BJ (cell line): Measurements from ENCODE around the gene ZNF385C. TPM values are rescaled to one million over a fixed set of nuclear protein-coding genes. Genes with fewer than 3 reads are reported as not detected.

ENCODE experiments used
- CTCF ChIA-PET: fragments of 350-600 bp; formaldehyde crosslinking; extraction: SDS; loops from one replicate; lab custom pipeline; 2021; ENCODE audit warnings: antibody characterized with exemption, inconsistent platforms; lab: Yijun Ruan, JAX
- POLR2A ChIA-PET: fragments of 300-600 bp; sonication (Branson Sonifier 250); formaldehyde crosslinking; extraction: SDS; loops from one replicate; lab custom pipeline; 2021; ENCODE audit warnings: antibody characterized with exemption; lab: Charles Lee
- DNase-seq: peaks from one replicate; pipeline ENCODE4 v3.0.0-alpha.2; 2011; ENCODE audit warnings: low read depth
- H3K27me3 ChIP-seq: 2 replicates; pipeline ENCODE4 v1.6.0; 2011; ENCODE audit warnings: low read length; ENCODE audit not compliant: control insufficient read depth, insufficient read depth
- H3K36me3 ChIP-seq: 2 replicates; pipeline ENCODE4 v1.5.1; 2011; ENCODE audit warnings: low read length; ENCODE audit not compliant: control insufficient read depth, insufficient read depth
- H3K4me3 ChIP-seq: 2 replicates; pipeline ENCODE4 v1.5.1; 2011; ENCODE audit warnings: low read depth, mild to moderate bottlenecking, control low read depth, low read length
- CTCF ChIP-seq: IDR thresholded peaks from 2 replicates; pipeline ENCODE4 v1.5.1; 2011; ENCODE audit warnings: low read depth, mild to moderate bottlenecking, control low read depth, inconsistent platforms, low read length, moderate library complexity; ENCODE audit not compliant: insufficient read depth
- polyA plus RNA-seq: library from polyadenylated mRNA; depleted of rRNA; stranded (reverse); fragments of >200 nt; gene quantifications from 2 replicates; pipeline ENCODE4 v1.2.3, GENCODE V29; 2011

Gene ZNF385C
- polyA plus RNA-seq, 1 experiment = not detected

- peaks cover 15% of the 10 kb centered on the region for H3K27me3 ChIP-seq
- no peaks in the 10 kb centered on the region for H3K36me3 ChIP-seq
- ChIA-PET POLR2A (no interaction called here), CTCF (interaction anchor here (0.9 to 2.4 kb wide), 3 partner anchors 10 to 66 kb away, joined by 3 to 10 read pairs (median 9); no protein-coding TSS in a partner anchor)
- no peak overlapping the region for H3K4me3 ChIP-seq
- no peak for TF ChIP-seq CTCF
- no peak for DNase-seq
Measured at GRCh38 chr17:42090964-42091790, 7.1 kb downstream of the ZNF385C start.

- no peak for DNase-seq
- no peak overlapping the region for H3K4me3 ChIP-seq
- ChIA-PET POLR2A (no interaction called here), CTCF (interaction anchor here (1.3 to 2.3 kb wide), 2 partner anchors 13 to 21 kb away, joined by 3 to 6 read pairs; no protein-coding TSS in a partner anchor)
- no peak for TF ChIP-seq CTCF
- no peaks in the 10 kb centered on the region for H3K36me3 ChIP-seq
- peaks cover 12% of the 10 kb centered on the region for H3K27me3 ChIP-seq
Measured at GRCh38 chr17:42088736-42089135, 9.5 kb downstream of the ZNF385C start.

- Histone ChIP-seq H3K4me3 (no peak overlapping the region), H3K27me3 (peaks cover 12% of the 10 kb centered on the region), H3K36me3 (no peaks in the 10 kb centered on the region)
- ChIA-PET CTCF (interaction anchor here (1.6 to 2.3 kb wide), 2 partner anchors 13 to 20 kb away, joined by 6 read pairs; no protein-coding TSS in a partner anchor), POLR2A (no interaction called here)
- no peak for TF ChIP-seq CTCF
- no peak for DNase-seq
Measured at GRCh38 chr17:42087736-42088705, 10.3 kb downstream of the ZNF385C start.

GRCh38 chr17:42087042-42087701 is 11.1 kb downstream of the ZNF385C start:
- H3K27me3 ChIP-seq = peaks cover 12% of the 10 kb centered on the region
- ChIA-PET POLR2A (no interaction called here), CTCF (interaction anchor here (1.6 to 2.3 kb wide), 2 partner anchors 14 to 19 kb away, joined by 6 read pairs; no protein-coding TSS in a partner anchor)
- H3K36me3 ChIP-seq = no peaks in the 10 kb centered on the region
- DNase-seq = no peak
- H3K4me3 ChIP-seq = no peak overlapping the region
- no peak for TF ChIP-seq CTCF
